ENCODE data around the gene ARHGAP25. TPM values are rescaled to one million over a fixed set of nuclear protein-coding genes. Genes with fewer than 3 reads are reported as not detected.
A peak's percentile ranks its signal among the peaks of the same experiment; 100 is the strongest.

Gene ARHGAP25
- 1 to 10 TPM; 3.7 to 9.3 (median 5.4) TPM for total RNA-seq

- peak within 1 kb of the TSS; percentile 18 to 41 (median 21) for H3K4me3 ChIP-seq
- no peaks in the 10 kb centered on the region for H3K36me3 ChIP-seq
- no peaks in the 10 kb centered on the region for H3K4me1 ChIP-seq
- intact Hi-C loops (cut with DNase I) = no loop called here
- DNase-seq (ENCODE audit: extremely low spot score) = peak; percentile 90
- WGBS = 70% methylated on average over 12 of the region's 12 CpGs
- H3K9me3 ChIP-seq = no peaks in the 10 kb centered on the region
- H3K27me3 ChIP-seq = no peaks in the 10 kb centered on the region
- peak within 1 kb of the TSS in 2 of 4 donors; percentile 28 to 43 for H3K27ac ChIP-seq (replicated peaks in 1 of 4)
- TF ChIP-seq CTCF (IDR thresholded peaks at IDR 0.05) = no peak
- peak in 1 of 2 donors; percentile 13 for TF ChIP-seq POLR2AphosphoS5 (IDR thresholded peaks at IDR 0.05)
These were observed at the start of gene ARHGAP25 for GRCh38 chr2:68734688-68735525. Gene ARHGAP25 (plus strand): TSS chr2:68734811. CDS start chr2:68735200, 389 bp downstream.

GRCh38 chr2:68686178-68686577, 48.4 kb upstream of the ARHGAP25 start:
- 76% methylated on average over 5 of the region's 5 CpGs for WGBS
- Histone ChIP-seq H3K4me3 (no peak overlapping the region), H3K9me3 (no peaks in the 10 kb centered on the region), H3K27ac (replicated peaks in 1 of 4) (no peak overlapping the region), H3K27me3 (peaks cover 0 to 8% (median 0%) of the 10 kb centered on the region in 4 donors), H3K36me3 (no peaks in the 10 kb centered on the region), H3K4me1 (no peaks in the 10 kb centered on the region)
- intact Hi-C loops (cut with DNase I) = no loop called here
- TF ChIP-seq POLR2AphosphoS5 (IDR thresholded peaks at IDR 0.05) (no peak), EP300 (IDR thresholded peaks at IDR 0.05) (no peak), CTCF (IDR thresholded peaks at IDR 0.05) (no peak)
- DNase-seq (ENCODE audit: extremely low spot score) = peak; percentile 57

- no peaks in the 10 kb centered on the region for H3K27me3 ChIP-seq
- intact Hi-C loops (cut with DNase I) = no loop called here
- H3K9me3 ChIP-seq = no peaks in the 10 kb centered on the region
- H3K36me3 ChIP-seq = no peaks in the 10 kb centered on the region
- 94% methylated on average over 1 of the region's 1 CpG for WGBS
- H3K4me3 ChIP-seq = no peak overlapping the region
- H3K27ac ChIP-seq (replicated peaks in 1 of 4) = no peak overlapping the region
- TF ChIP-seq POLR2AphosphoS5 (IDR thresholded peaks at IDR 0.05) = no peak
- H3K4me1 ChIP-seq = no peaks in the 10 kb centered on the region
- DNase-seq (ENCODE audit: extremely low spot score) = no peak
These were observed 47.6 kb upstream of the ARHGAP25 start for GRCh38 chr2:68687018-68687417.

- Histone ChIP-seq H3K4me3 (no peak overlapping the region), H3K27ac (replicated peaks in 1 of 4) (no peak overlapping the region), H3K4me1 (no peaks in the 10 kb centered on the region), H3K27me3 (no peaks in the 10 kb centered on the region), H3K9me3 (no peaks in the 10 kb centered on the region), H3K36me3 (no peaks in the 10 kb centered on the region)
- TF ChIP-seq POLR2A (IDR thresholded peaks at IDR 0.05; ENCODE audit: low read depth) (no peak), POLR2AphosphoS5 (IDR thresholded peaks at IDR 0.05) (no peak), CTCF (IDR thresholded peaks at IDR 0.05) (no peak), EP300 (IDR thresholded peaks at IDR 0.05) (no peak)
- peak; percentile 42 for DNase-seq (ENCODE audit: extremely low spot score)
- WGBS = 53% methylated on average over 7 of the region's 7 CpGs
- intact Hi-C loops (cut with DNase I) = no loop called here
These were observed 44.8 kb upstream of the ARHGAP25 start for GRCh38 chr2:68689553-68690537.

- 77% methylated on average over 3 of the region's 3 CpGs for WGBS
- no peak overlapping the region for H3K27ac ChIP-seq (replicated peaks in 1 of 4)
- H3K27me3 ChIP-seq = no peaks in the 10 kb centered on the region
- no peak overlapping the region for H3K4me3 ChIP-seq
- no peaks in the 10 kb centered on the region for H3K36me3 ChIP-seq
- TF ChIP-seq POLR2A (IDR thresholded peaks at IDR 0.05; ENCODE audit: low read depth) (no peak), EP300 (IDR thresholded peaks at IDR 0.05) (no peak), POLR2AphosphoS5 (IDR thresholded peaks at IDR 0.05) (no peak), CTCF (IDR thresholded peaks at IDR 0.05) (no peak)
- no peaks in the 10 kb centered on the region for H3K9me3 ChIP-seq
- intact Hi-C loops (cut with DNase I) = no loop called here
- peak; percentile 72 for DNase-seq (ENCODE audit: extremely low spot score)
- no peaks in the 10 kb centered on the region for H3K4me1 ChIP-seq
These were observed 43.8 kb upstream of the ARHGAP25 start for GRCh38 chr2:68690851-68691250.

All from esophagus muscularis mucosa (tissue), 4 donors.